Muscle layer of duodenum (tissue), 2 donors: ENCODE results near the gene CREB5.
"Not testable (repeated sequence)": the region's sequence is repeated elsewhere in the genome, so short reads cannot be mapped to it uniquely, and the experiment has no call there.

Experiments used
- H3K27ac ChIP-seq: one replicate; pipeline ENCODE4 v1.7.0; 2013; ENCODE audit warnings: mild to moderate bottlenecking, low read length
- H3K27me3 ChIP-seq: one replicate; pipeline ENCODE4 v1.7.0; 2013; ENCODE audit warnings: low read depth, mild to moderate bottlenecking, control low read depth, low read length
- H3K36me3 ChIP-seq, 2 donors: one replicate each; pipeline ENCODE4 v1.7.0; 2013; ENCODE audit warnings: low read length in 2 of 2, control low read depth in 1 of 2, mild to moderate bottlenecking in 1 of 2; ENCODE audit not compliant: insufficient read depth in 2 of 2, control insufficient read depth in 1 of 2
- H3K4me1 ChIP-seq, 2 donors: one replicate each; pipeline ENCODE4 v1.7.0; 2013; ENCODE audit warnings: low read length in 2 of 2, mild to moderate bottlenecking in 2 of 2, control low read depth in 1 of 2, moderate library complexity in 1 of 2; ENCODE audit not compliant: insufficient read depth in 2 of 2, control insufficient read depth in 1 of 2
- H3K4me3 ChIP-seq, 2 donors: one replicate each; pipeline ENCODE4 v1.7.0; 2013; ENCODE audit warnings: low read length in 2 of 2, low read depth in 1 of 2, mild to moderate bottlenecking in 1 of 2
- H3K9me3 ChIP-seq, 2 donors: one replicate each; pipeline ENCODE4 v1.7.0; 2013; ENCODE audit warnings: low read length in 2 of 2, control low read depth in 1 of 2, mild to moderate bottlenecking in 1 of 2; ENCODE audit not compliant: control insufficient read depth in 1 of 2
- donor health status: healthy.

The CREB5 gene

DNA sequence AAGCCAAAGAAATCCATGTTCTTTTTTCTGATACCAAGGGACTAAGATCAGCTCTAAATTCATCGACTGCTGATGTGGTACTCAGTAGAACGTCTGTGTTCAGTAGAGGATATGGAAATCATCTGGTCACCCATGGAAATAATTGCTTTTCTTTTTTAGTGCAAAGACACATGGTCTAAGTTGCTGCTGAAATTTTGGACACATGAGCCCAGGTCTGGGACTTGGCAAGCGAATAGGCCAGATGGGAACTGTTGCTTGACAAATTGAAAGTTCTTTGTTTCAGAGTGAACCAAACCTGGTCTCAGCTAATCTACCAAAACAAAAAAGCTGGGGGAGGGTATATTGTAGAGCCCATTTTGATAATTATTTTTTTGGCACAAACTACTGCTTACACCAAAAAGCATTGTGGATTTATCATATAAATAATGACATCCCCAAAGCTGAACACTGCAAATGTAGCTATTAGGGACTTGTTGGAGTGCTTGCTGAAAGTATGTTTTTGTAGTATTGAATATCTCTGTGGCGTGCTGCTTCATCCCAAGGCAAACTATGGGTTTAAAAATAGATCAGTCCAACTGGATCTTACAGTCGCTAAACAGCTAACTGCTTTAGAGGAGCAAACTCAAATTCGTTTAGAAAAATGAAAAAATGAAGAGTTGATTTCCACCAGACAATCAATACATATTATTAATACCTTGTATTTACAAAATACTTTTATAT lies 401.1 kb downstream of the CREB5 start:
- Histone ChIP-seq H3K4me1 (peaks cover 0 to 23% of the 10 kb centered on the region in 2 donors), H3K36me3 (peaks cover 0 to 2% of the 10 kb centered on the region in 2 donors), H3K27me3 (no peaks in the 10 kb centered on the region), H3K27ac (no peak overlapping the region), H3K4me3 (no peak overlapping the region), H3K9me3 (no peaks in the 10 kb centered on the region)

DNA sequence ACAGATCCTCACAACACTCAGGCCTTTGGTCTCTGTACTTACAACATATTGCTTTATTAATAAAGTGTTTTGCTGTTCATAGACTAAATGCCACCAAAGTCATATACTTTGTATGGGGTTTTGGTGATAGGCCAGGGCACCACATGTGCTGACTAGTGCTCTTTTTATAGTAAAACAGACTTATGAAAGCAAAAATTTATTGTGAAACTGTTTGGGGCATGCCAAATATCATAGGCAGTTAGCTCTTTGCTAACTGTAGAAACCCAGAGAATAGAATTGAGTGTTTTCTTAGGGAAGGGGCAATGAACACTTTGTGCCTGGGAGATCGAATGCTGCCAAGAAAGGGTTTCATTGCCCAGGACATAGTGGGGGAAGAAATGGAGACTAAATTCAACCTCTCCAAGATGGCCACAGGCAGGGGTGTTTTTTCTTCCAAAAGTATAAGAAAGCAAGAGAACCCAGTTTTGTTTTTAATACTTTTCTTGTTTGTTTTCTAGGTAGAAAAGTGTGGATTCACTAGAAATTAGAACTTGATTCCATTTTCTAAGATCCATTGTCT lies 403.1 kb downstream of the CREB5 start:
- Histone ChIP-seq H3K4me1 (peaks cover 0 to 23% of the 10 kb centered on the region in 2 donors), H3K27ac (no peak overlapping the region), H3K9me3 (no peaks in the 10 kb centered on the region), H3K4me3 (no peak overlapping the region), H3K27me3 (no peaks in the 10 kb centered on the region), H3K36me3 (peaks cover 4 to 11% of the 10 kb centered on the region in 2 donors)

DNA sequence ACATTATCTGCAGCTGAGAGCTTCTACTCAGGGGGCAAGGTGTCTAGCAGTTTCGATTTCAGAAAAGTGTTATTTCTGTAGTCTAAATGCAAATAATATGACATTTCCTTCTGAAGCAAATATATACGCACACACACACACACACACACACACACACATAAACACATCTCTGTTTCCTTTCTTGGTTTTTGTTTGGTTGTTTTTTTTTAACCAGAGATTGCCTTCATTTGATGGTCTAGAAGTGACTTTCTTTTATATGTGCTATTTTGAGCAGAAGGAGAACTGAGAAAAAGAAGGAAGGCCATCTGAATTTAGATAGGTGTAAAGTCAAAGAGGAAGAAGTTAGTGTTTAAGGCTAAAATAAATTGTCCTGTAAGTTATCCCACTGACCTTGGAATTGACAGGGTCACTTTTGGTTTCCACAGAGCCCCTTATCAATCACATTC lies 403.6 kb downstream of the CREB5 start:
- H3K36me3 ChIP-seq: peaks cover 4 to 16% of the 10 kb centered on the region in 2 donors
- no peaks in the 10 kb centered on the region for H3K27me3 ChIP-seq
- H3K4me1 ChIP-seq: peaks cover 0 to 23% of the 10 kb centered on the region in 2 donors
- no peak overlapping the region for H3K27ac ChIP-seq
- no peak overlapping the region for H3K4me3 ChIP-seq
- H3K9me3 ChIP-seq: no peaks in the 10 kb centered on the region

DNA sequence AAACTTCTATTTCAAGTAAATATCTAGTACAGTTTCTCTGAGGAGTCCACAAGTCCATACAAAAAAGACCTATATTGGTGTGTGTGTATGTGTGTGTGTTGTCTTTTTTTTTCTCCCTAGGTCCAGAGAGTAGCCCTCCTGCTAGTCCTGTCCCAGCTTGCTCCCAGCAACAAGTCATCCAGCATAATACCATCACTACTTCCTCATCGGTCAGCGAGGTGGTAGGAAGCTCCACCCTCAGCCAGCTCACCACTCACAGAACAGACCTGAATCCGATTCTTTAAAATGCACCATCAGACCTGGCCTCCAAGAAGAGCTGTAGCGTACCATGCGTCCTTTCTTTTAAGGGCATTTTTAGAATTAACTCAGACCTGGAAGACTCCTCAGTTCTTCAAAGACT lies 406.7 kb downstream of the CREB5 start:
- Histone ChIP-seq H3K36me3 (peaks cover 4 to 21% of the 10 kb centered on the region in 2 donors), H3K4me1 (peaks cover 0 to 3% of the 10 kb centered on the region in 2 donors), H3K27ac (no peak overlapping the region), H3K4me3 (no peak overlapping the region), H3K9me3 (no peaks in the 10 kb centered on the region), H3K27me3 (no peaks in the 10 kb centered on the region)

DNA sequence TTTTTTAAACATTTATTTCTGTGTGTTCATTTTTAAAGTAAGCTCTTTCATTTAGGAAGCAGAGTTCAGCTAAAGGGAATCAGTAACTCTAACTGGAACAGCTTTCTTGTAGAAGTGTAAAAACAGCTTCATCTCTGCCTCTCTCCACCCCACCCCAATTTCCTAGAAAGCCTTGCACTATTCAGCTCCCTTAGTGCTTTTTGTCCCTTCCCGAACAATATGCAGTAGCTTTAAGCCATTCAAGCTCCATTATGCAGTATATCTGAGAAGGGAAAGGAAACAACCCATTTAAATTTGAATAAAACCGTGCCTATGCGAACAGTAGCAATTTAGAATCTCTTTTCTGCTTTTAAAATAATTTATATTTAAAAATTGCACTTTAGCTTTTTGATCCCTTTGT lies 411.3 kb downstream of the CREB5 start:
- Histone ChIP-seq H3K4me1 (no peaks in the 10 kb centered on the region), H3K9me3 (no peaks in the 10 kb centered on the region), H3K4me3 (no peak overlapping the region), H3K36me3 (peaks cover under 1 to 21% of the 10 kb centered on the region in 2 donors), H3K27me3 (no peaks in the 10 kb centered on the region), H3K27ac (no peak overlapping the region)

DNA sequence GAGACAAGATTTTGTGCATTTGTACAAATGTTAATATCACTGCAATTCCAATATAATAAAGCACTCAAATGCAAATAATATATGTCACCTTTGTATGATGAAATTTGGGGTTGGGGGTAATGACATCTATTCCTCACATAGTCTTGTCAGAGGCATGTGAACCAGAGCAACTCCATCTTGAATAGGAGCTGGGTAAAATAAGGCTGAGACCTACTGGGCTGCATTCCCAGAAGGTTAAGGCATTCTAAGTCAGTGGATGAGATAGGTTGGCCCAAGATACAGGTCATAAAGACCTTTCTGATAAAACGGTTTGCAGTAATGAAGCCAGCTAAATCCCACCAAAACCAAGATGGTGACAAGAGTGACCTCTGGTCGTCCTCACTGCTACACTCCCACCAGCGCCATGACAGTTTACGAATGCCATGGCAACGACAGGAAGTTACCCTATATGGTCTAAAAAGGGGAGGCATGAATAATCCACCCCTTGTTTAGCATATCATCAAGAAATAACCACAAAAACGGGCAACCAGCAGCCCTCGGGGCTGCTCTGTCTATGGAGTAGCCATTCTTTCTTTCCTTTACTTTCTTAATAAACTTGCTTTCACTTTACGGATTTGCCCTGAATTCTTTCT lies 413.6 kb downstream of the CREB5 start:
- H3K27me3 ChIP-seq, H3K36me3 ChIP-seq, H3K9me3 ChIP-seq, H3K27ac ChIP-seq, H3K4me3 ChIP-seq, H3K4me1 ChIP-seq: not testable (repeated sequence)

DNA sequence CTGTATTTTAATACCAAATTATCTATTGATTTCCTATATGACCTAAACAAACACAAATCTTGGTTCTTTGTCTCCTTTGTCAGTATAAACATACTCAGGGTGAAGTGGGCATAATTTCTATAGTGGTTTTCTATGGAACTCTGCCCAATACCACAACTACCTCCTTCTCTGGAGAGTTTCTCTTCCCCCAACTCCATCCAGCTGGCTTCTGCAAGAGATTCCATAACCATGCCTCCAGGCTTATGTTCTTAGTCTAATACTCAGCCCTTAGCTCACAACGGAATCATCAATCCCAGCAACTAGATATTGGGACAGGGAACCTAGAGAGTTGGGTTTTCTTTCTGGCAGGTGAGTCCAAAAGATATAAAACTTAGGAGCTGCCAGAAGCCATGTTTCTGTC lies 418.5 kb downstream of the CREB5 start:
- H3K4me3 ChIP-seq: no peak overlapping the region
- H3K36me3 ChIP-seq: no peaks in the 10 kb centered on the region
- no peaks in the 10 kb centered on the region for H3K4me1 ChIP-seq

DNA sequence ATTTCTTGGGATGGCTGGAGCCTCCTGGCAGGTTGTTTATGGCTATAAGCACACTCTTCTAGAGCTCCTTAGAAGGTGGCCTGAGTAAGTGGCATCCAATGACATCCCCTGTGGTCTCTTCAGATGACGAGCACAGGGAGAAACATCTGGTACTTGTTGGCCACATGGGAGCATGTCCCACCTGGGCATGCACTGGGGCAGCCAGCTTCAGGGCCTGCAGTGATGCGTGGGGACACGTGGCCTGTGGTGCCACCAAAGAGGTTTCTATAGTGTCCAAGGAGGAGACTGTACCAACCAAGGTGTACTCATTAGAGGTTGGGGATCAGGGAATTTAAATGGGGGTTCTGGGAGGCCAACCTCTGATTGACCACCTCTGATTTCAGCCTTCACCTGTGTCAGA lies 420.4 kb downstream of the CREB5 start:
- Histone ChIP-seq H3K27me3 (no peaks in the 10 kb centered on the region), H3K27ac (no peak overlapping the region), H3K9me3 (no peaks in the 10 kb centered on the region), H3K4me1 (no peaks in the 10 kb centered on the region), H3K36me3 (no peaks in the 10 kb centered on the region), H3K4me3 (no peak overlapping the region)

More for the DNA sequence above, 418.5 kb downstream of the CREB5 start:
- Histone ChIP-seq H3K9me3 (no peaks in the 10 kb centered on the region), H3K27ac (no peak overlapping the region), H3K27me3 (no peaks in the 10 kb centered on the region)

DNA sequence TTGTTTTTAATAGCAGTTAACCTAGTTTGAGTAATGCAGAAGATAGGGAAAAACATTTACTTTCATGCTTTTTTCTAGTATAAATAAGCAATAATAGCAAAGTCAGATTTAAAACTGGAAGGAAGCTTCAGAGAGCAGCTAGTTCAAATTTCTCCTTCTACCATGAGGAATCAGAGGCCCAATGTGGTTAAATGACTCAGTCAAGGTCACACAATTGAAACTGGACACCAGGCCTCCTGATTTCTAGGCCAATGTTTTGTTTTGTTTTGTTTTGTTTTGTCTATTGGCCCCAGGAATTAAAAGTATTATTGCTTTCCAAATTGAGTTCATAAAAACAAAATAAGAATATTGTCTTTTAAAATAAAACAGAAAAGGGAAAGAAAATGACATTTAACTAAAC lies 423.5 kb downstream of the CREB5 start:
- Histone ChIP-seq H3K27ac (no peak overlapping the region), H3K27me3 (no peaks in the 10 kb centered on the region), H3K4me3 (no peak overlapping the region), H3K9me3 (no peaks in the 10 kb centered on the region), H3K36me3 (no peaks in the 10 kb centered on the region), H3K4me1 (no peaks in the 10 kb centered on the region)

DNA sequence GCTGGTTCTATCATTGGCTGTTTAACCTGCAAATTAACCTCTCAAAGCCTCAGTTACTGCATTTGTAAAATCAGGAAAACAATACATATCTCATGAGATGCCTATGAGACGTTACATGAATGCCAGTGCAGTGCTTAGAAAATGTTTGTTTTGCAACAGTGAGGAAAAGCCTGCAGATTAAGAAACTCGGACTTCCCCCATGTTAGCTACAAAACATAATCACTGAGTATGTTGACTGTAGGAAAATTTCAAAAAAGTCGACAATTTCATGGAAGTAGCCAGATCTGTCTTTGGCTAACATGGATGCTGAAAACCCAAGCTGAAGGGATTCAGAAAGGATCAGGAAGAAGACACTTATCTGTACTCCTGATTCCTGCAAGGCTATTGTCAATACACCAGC lies 424.4 kb downstream of the CREB5 start:
- H3K27ac ChIP-seq: no peak overlapping the region
- no peaks in the 10 kb centered on the region for H3K9me3 ChIP-seq
- no peaks in the 10 kb centered on the region for H3K36me3 ChIP-seq
- H3K4me1 ChIP-seq: no peaks in the 10 kb centered on the region
- no peaks in the 10 kb centered on the region for H3K27me3 ChIP-seq
- no peak overlapping the region for H3K4me3 ChIP-seq

DNA sequence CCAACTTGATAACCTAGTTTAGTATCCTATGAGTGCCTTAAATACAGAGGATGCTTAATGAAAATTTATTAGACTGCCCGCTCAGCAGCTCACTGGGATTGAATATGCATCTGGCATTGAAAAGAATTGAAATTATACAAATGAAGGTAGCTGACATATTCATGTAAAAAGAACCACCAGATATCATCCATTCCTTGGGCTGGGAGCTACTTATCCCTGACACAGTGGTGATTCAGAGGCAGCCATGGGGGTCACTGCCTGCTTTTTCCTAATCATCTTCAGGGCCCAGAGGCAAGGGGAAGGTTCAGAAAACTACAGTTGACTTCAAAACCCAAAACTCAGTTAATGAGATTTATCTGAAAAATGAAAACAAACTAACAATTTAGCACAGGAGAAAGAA lies 424.9 kb downstream of the CREB5 start:
- Histone ChIP-seq H3K36me3 (no peaks in the 10 kb centered on the region), H3K27me3 (no peaks in the 10 kb centered on the region), H3K9me3 (no peaks in the 10 kb centered on the region), H3K4me1 (no peaks in the 10 kb centered on the region), H3K4me3 (no peak overlapping the region), H3K27ac (no peak overlapping the region)
